K562 (cell line): ENCODE results near the gene CSTPP1. TPM values are rescaled to one million over a fixed set of nuclear protein-coding genes. Genes with fewer than 3 reads are reported as not detected.

Experiments
- ATAC-seq: fragments of 200-7000 bp; cut with Tn5 transposase; 3 replicates; pipeline ENCODE4 v1.9.1; 2020; ENCODE audit warnings: moderate library complexity
- BruUV-seq: library from RNA; stranded (reverse); fragments of 400-500 nt; replicated peaks from 2 replicates; lab custom pipeline; 2021; lab: Mats Ljungman, UMichigan
- CTCF ChIA-PET: fragments of 300-600 bp; formaldehyde crosslinking; extraction: SDS; loops from one replicate; lab custom pipeline; 2021; ENCODE audit warnings: low intra/inter-chr PET ratio; lab: Yijun Ruan, JAX
- POLR2A ChIA-PET: fragments of 300-600, 350-650 bp; sonication (Branson Sonifier 250); formaldehyde crosslinking; extraction: SDS; loops from one replicate; lab custom pipeline; 2021; ENCODE audit warnings: antibody characterized with exemption, inconsistent platforms; lab: Yijun Ruan, JAX
- DNase-seq, 4 experiments: peaks; one replicate each; pipeline versions ENCODE4 v3.0.0 to v3.0.0-alpha.2; 2011 to 2018; ENCODE audit warnings: low spot score in 3 of 4, mixed read lengths in 3 of 4; ENCODE audit errors: extremely low read depth in 1 of 4
- FAIRE-seq: peaks from 2 replicates; lab custom pipeline; 2011; peaks lifted over from hg19 to GRCh38; lab: Jason Lieb, UNC
- H2AFZ ChIP-seq: 2 replicates; pipeline ENCODE4 v1.6.0; 2011; ENCODE audit warnings: low read depth, low read length, control low read depth, inconsistent platforms
- H3K27ac ChIP-seq: fragments of 200-600 bp; 3 replicates; pipeline ENCODE4 v1.8.0; 2011; ENCODE audit warnings: low read depth, mild to moderate bottlenecking, control low read depth, inconsistent platforms, low read length, moderate library complexity, mixed read lengths; ENCODE audit errors: extremely low read depth
- H3K27me3 ChIP-seq, 2 experiments: fragments of 300-600 bp in 1 of 2; 2 replicates in 1 of 2; 3 replicates in 1 of 2; pipeline versions ENCODE4 v1.6.0 to v1.8.0; 2011; ENCODE audit warnings: inconsistent platforms in 2 of 2, low read length in 2 of 2, mild to moderate bottlenecking in 1 of 2, mixed read lengths in 1 of 2, moderate library complexity in 1 of 2; ENCODE audit not compliant: control insufficient read depth in 2 of 2, insufficient read depth in 2 of 2
- H3K36me3 ChIP-seq: fragments of 300-600 bp; 3 replicates; pipeline ENCODE4 v1.8.0; 2011; ENCODE audit warnings: mild to moderate bottlenecking, low read length, inconsistent platforms; ENCODE audit not compliant: control insufficient read depth, insufficient read depth
- H3K4me1 ChIP-seq, 2 experiments: fragments of 200-600 bp in 1 of 2; replicated peaks in 1 of 2; 2 replicates in 1 of 2; 3 replicates in 1 of 2; pipeline versions ENCODE4 v1.5.1 to v1.8.0; 2011; ENCODE audit warnings: inconsistent platforms in 2 of 2, low read length in 2 of 2, mild to moderate bottlenecking in 1 of 2, mixed read lengths in 1 of 2, moderate library complexity in 1 of 2; ENCODE audit not compliant: control insufficient read depth in 2 of 2, insufficient read depth in 2 of 2
- H3K4me2 ChIP-seq: 2 replicates; pipeline ENCODE4 v1.6.1; 2011; ENCODE audit warnings: low read length, control low read depth, inconsistent platforms, mixed read lengths; ENCODE audit not compliant: insufficient read depth
- H3K4me3 ChIP-seq: fragments of 200-600 bp; sonication (generic), shearing (Covaris generic); 2 replicates; pipeline ENCODE4 v1.5.1; 2016; ENCODE audit warnings: control low read depth, inconsistent platforms
- H3K79me2 ChIP-seq: fragments of 200-600 bp; 3 replicates; pipeline ENCODE4 v1.8.0; 2011; ENCODE audit warnings: low read length, inconsistent platforms; ENCODE audit not compliant: control insufficient read depth, insufficient read depth
- H3K9ac ChIP-seq, 2 experiments: 2 replicates each; pipeline versions ENCODE4 v1.6.0 to v1.6.1; 2011; ENCODE audit warnings: low read depth in 2 of 2, low read length in 2 of 2, control low read depth in 1 of 2, inconsistent platforms in 1 of 2, mild to moderate bottlenecking in 1 of 2, mixed read lengths in 1 of 2; ENCODE audit not compliant: insufficient read depth in 1 of 2
- H3K9me1 ChIP-seq: one replicate; pipeline ENCODE4 v1.6.0; 2011; ENCODE audit warnings: inconsistent platforms, mild to moderate bottlenecking, low read length, moderate library complexity; ENCODE audit not compliant: control insufficient read depth, insufficient read depth
- H3K9me3 ChIP-seq: replicated peaks from 2 replicates; pipeline ENCODE4 v1.5.1; 2011; ENCODE audit warnings: low read depth, low read length, inconsistent platforms; ENCODE audit not compliant: control insufficient read depth, insufficient read depth
- H4K20me1 ChIP-seq: replicated peaks from 2 replicates; pipeline ENCODE4 v1.6.1; 2011; ENCODE audit warnings: low read length, inconsistent platforms, mixed read lengths; ENCODE audit not compliant: control insufficient read depth, insufficient read depth
- BRD4 ChIP-seq: fragments of 200-600 bp; sonication (generic); IDR thresholded peaks from 2 replicates; pipeline ENCODE4 v1.6.1; 2017; ENCODE audit warnings: inconsistent platforms
- CREB1 ChIP-seq, 2 experiments: sonication (generic) in 1 of 2; formaldehyde crosslinking in 1 of 2; IDR thresholded peaks; 2 replicates each; pipeline versions ENCODE4 v1.6.1 to v1.8.0; 2012 to 2022; ENCODE audit warnings: inconsistent platforms in 1 of 2, mild to moderate bottlenecking in 1 of 2, missing genetic modification reagents in 1 of 2, moderate library complexity in 1 of 2
- E2F5 ChIP-seq: sonication (generic); formaldehyde crosslinking; IDR thresholded peaks from 2 replicates; pipeline ENCODE4 v1.8.0; 2022; ENCODE audit warnings: mild to moderate bottlenecking, missing genetic modification reagents
- ETV6 ChIP-seq, 3 experiments: fragments of 150-350 bp in 1 of 3; sonication (generic) in 1 of 3; formaldehyde crosslinking in 1 of 3; IDR thresholded peaks; 2 replicates each; pipeline versions ENCODE4 v1.6.1 to v1.8.0; 2014 to 2022; ENCODE audit warnings: borderline replicate concordance in 2 of 3, low read depth in 2 of 3, antibody characterized with exemption in 1 of 3, low read length in 1 of 3, mild to moderate bottlenecking in 1 of 3, missing genetic modification reagents in 1 of 3
- RERE ChIP-seq: sonication (generic); formaldehyde crosslinking; IDR thresholded peaks from 2 replicates; pipeline ENCODE4 v1.8.0; 2023; ENCODE audit warnings: missing genetic modification reagents, mild to moderate bottlenecking, borderline replicate concordance
- STAG1 ChIP-seq: sonication (generic); formaldehyde crosslinking; IDR thresholded peaks from 2 replicates; pipeline ENCODE4 v1.5.0; 2020; ENCODE audit warnings: missing genetic modification reagents, borderline replicate concordance
- TEAD4 ChIP-seq, 2 experiments: sonication (generic) in 1 of 2; formaldehyde crosslinking in 1 of 2; IDR thresholded peaks; 2 replicates each; pipeline versions ENCODE4 v1.6.1 to v1.8.0; 2012 to 2022; ENCODE audit warnings: borderline replicate concordance in 1 of 2, inconsistent platforms in 1 of 2, low read length in 1 of 2, mild to moderate bottlenecking in 1 of 2, missing genetic modification reagents in 1 of 2
- WGBS: fragments of 100-300 bp; shearing (Covaris generic); methylation state at CpG from one replicate; pipeline ENCODE4 v1.1.6; 2016; ENCODE audit warnings: low coverage, mixed read lengths; ENCODE audit not compliant: insufficient coverage; ENCODE audit errors: missing lambda C conversion rate; 5-methylcytosine and 5-hydroxymethylcytosine counted together
- in situ Hi-C: fragments of 300-500 bp; cut with MboI; formaldehyde crosslinking; loops from 4 replicates; pipeline ENCODE4 v1.15.0; 2018; ENCODE audit warnings: inconsistent platforms, mixed read lengths
- intact Hi-C: fragments of 100-400 bp; cut with micrococcal nuclease; formaldehyde crosslinking; loops from 2 replicates; pipeline ENCODE4 v1.14.2; 2022
- polyA plus RNA-seq, 8 experiments: library from polyadenylated mRNA; depleted of rRNA in 4 of 8; stranded (reverse) in 5 of 8; unstranded in 3 of 8; fragments of >200 nt; fragmentation: Nextera tagmentation in 2 of 8; fragmentation: Illumina TruSeq in 1 of 8; extraction: Ambion mirVana in 2 of 8; extraction: Trizol in 1 of 8; gene quantifications; 2 replicates each; pipeline versions ENCODE4 v1.2.1 to v1.2.3, GENCODE V29; 2011 to 2014; ENCODE audit warnings: inconsistent platforms in 1 of 8, missing spikeins in 1 of 8
- total RNA-seq, 7 experiments: library from RNA; depleted of rRNA in 6 of 7; stranded (reverse); fragments of >200 nt in 6 of 7; fragmentation: Illumina TruSeq in 2 of 7; extraction: Trizol in 2 of 7; gene quantifications; 2 replicates each; pipeline versions ENCODE4 v1.2.1 to v1.2.3, GENCODE V29; 2011 to 2021; ENCODE audit warnings: low replicate concordance in 1 of 7

Gene CSTPP1
- total and polyA plus RNA-seq, 9 of the 15 experiments (the other 6 are each of a cell fraction or from before 2014, with no cell fraction given) = 6.5 to 17.8 (median 9.2) TPM

GRCh38 chr11:47136327-47136726 lies 199.8 kb downstream of the CSTPP1 start (continued):
- no peak for TF ChIP-seq ETV6 (IDR thresholded peaks at IDR 0.05; ENCODE audit: borderline replicate concordance in 1 of 2, low read depth in 2 of 2, low read length in 1 of 2)
- no peak for TF ChIP-seq ETV6 (CRISPR knock-in tag; IDR thresholded peaks at IDR 0.05; ENCODE audit: borderline replicate concordance)
- no peak for TF ChIP-seq BRD4
- no peak for TF ChIP-seq STAG1 (CRISPR knock-in tag)

GRCh38 chr11:47136921-47137320 lies 200.4 kb downstream of the CSTPP1 start:
- FAIRE-seq (no peak), ATAC-seq (no peak), DNase-seq (no peak)
- in situ Hi-C loops (loop anchor here (10.0 kb wide), 1 partner anchor 392 kb away; no protein-coding TSS in a partner anchor), intact Hi-C loops (no loop called here)
- Histone ChIP-seq H3K4me3 (no peak overlapping the region), H3K27ac (no peak overlapping the region), H3K27me3 (no peaks in the 10 kb centered on the region; a peak in 1 of 5 replicates), H3K4me1 (peaks cover 0 to 6% of the 10 kb centered on the region in 2 experiments; a peak in 2 of 5 replicates), H2AFZ (no peak overlapping the region), H3K9me3 (no peaks in the 10 kb centered on the region), H3K9ac (no peak overlapping the region), H3K36me3 (no peaks in the 10 kb centered on the region), H3K4me2 (no peak overlapping the region), H3K79me2 (no peaks in the 10 kb centered on the region), H4K20me1 (no peaks in the 10 kb centered on the region; the same call in 1 of the 2 replicates), H3K9me1 (no peaks in the 10 kb centered on the region)
- WGBS = 22% methylated on average over 3 of the region's 3 CpGs
- BruUV-seq = no TSS peak
- TF ChIP-seq TEAD4 (IDR thresholded peaks at IDR 0.05; ENCODE audit: low read length) (no peak), TEAD4 (CRISPR knock-in tag; IDR thresholded peaks at IDR 0.05; ENCODE audit: borderline replicate concordance) (no peak), E2F5 (no peak), CREB1 (IDR thresholded peaks at IDR 0.05) (no peak), CREB1 (CRISPR knock-in tag; IDR thresholded peaks at IDR 0.05) (no peak), RERE (CRISPR knock-in tag) (no peak)
- ChIA-PET CTCF (interaction anchor here (0.5 kb wide), 1 partner anchor 376 kb away, joined by 4 read pairs; no protein-coding TSS in a partner anchor), POLR2A (no interaction called here)
